Gastroesophageal sphincter (tissue), 3 donors: Measurements from ENCODE around the gene KDM6A.

Experiments
- CTCF ChIP-seq, 4 experiments: fragments of 200-600 bp in 2 of 4; fragments of 450-650 bp in 2 of 4; sonication (generic) in 1 of 4; IDR thresholded peaks; one replicate each; pipeline ENCODE4 v1.5.1; 2017 to 2019; ENCODE audit warnings: antibody characterized with exemption in 4 of 4, mild to moderate bottlenecking in 2 of 4, moderate library complexity in 2 of 4
- EP300 ChIP-seq: sonication (generic); formaldehyde crosslinking; IDR thresholded peaks from one replicate; pipeline ENCODE4 v1.6.1; 2017; ENCODE audit warnings: antibody characterized with exemption, mild to moderate bottlenecking
- POLR2A ChIP-seq, 2 donors: fragments of 450-650 bp; IDR thresholded peaks; one replicate each; pipeline ENCODE4 v1.6.1; 2017; ENCODE audit warnings: antibody characterized with exemption in 2 of 2, mild to moderate bottlenecking in 2 of 2, moderate library complexity in 1 of 2
- POLR2AphosphoS5 ChIP-seq: sonication (generic); formaldehyde crosslinking; IDR thresholded peaks from one replicate; pipeline ENCODE4 v1.6.1; 2017; ENCODE audit warnings: antibody characterized with exemption

- TF ChIP-seq EP300 (no peak), CTCF (IDR thresholded peaks at IDR 0.05) (no peak), POLR2A (IDR thresholded peaks at IDR 0.05) (no peak), POLR2AphosphoS5 (no peak)
Observed at GRCh38 chrX:44967221-44967620, 94.2 kb downstream of the KDM6A start.
